COLO668 (cell line): Measurements from ENCODE around the gene MLN.

Source experiments
- DNase-seq: peaks from one replicate; lab custom pipeline; 2025; ENCODE audit not compliant: unreplicated experiment; lab: John Stamatoyannopoulos, UW

MLN gene

GRCh38 chr6:33816911-33817310 lies 13.1 kb upstream of the MLN start:
- no peak for DNase-seq

- peak; percentile 7 for DNase-seq
These were observed 12.1 kb upstream of the MLN start for GRCh38 chr6:33815854-33816253.

GRCh38 chr6:33813990-33814985 lies 10.5 kb upstream of the MLN start:
- DNase-seq, result no peak

- DNase-seq, result no peak
These were observed 9.6 kb upstream of the MLN start for GRCh38 chr6:33813246-33813904.

- DNase-seq, result no peak
These were observed 8.9 kb upstream of the MLN start for GRCh38 chr6:33812669-33813068.

GRCh38 chr6:33809594-33809993 lies 5.8 kb upstream of the MLN start:
- DNase-seq, result no peak

- no peak for DNase-seq
These were observed 4.9 kb upstream of the MLN start for GRCh38 chr6:33808641-33809180.

GRCh38 chr6:33807606-33808005 lies 3.8 kb upstream of the MLN start:
- no peak for DNase-seq

GRCh38 chr6:33806841-33807240 lies 3.0 kb upstream of the MLN start:
- no peak for DNase-seq

GRCh38 chr6:33802186-33802958 lies 1.4 kb downstream of the MLN start:
- no peak for DNase-seq

GRCh38 chr6:33801611-33802010 lies 2.2 kb downstream of the MLN start:
- DNase-seq, result no peak

GRCh38 chr6:33800248-33800969 lies 3.4 kb downstream of the MLN start:
- DNase-seq, result no peak

- DNase-seq, result no peak
These were observed 4.2 kb downstream of the MLN start for GRCh38 chr6:33799454-33800113.

GRCh38 chr6:33798343-33798848 lies 5.4 kb downstream of the MLN start:
- DNase-seq, result no peak

- no peak for DNase-seq
These were observed 6.0 kb downstream of the MLN start for GRCh38 chr6:33797626-33798342.

- DNase-seq, result no peak
These were observed 8.7 kb downstream of the MLN start for GRCh38 chr6:33794910-33795623.

- no peak for DNase-seq
These were observed 10.8 kb downstream of the MLN start for GRCh38 chr6:33792981-33793380.

- DNase-seq, result no peak
These were observed 12.2 kb downstream of the MLN start for GRCh38 chr6:33791620-33792019.

GRCh38 chr6:33790910-33791309 lies 12.9 kb downstream of the MLN start:
- DNase-seq, result no peak
